Prostate gland (tissue), 2 donors: ENCODE results near the gene ZNF334.

Experiments used
- POLR2A ChIP-seq: fragments of 450-650 bp; IDR thresholded peaks from one replicate; pipeline ENCODE4 v1.6.1; 2016; ENCODE audit warnings: antibody characterized with exemption, mild to moderate bottlenecking
- POLR2AphosphoS5 ChIP-seq: sonication (generic); formaldehyde crosslinking; IDR thresholded peaks from one replicate; pipeline ENCODE4 v1.6.1; 2017; ENCODE audit warnings: antibody characterized with exemption
- TF ChIP-seq, protein P1 (sequence below), 4 experiments: fragments of 200-600 bp in 2 of 4; fragments of 450-650 bp in 2 of 4; sonication (generic) in 2 of 4; IDR thresholded peaks; 1 replicate in 3 of 4; 2 replicates in 1 of 4; pipeline ENCODE4 v1.5.1; 2016 to 2019; ENCODE audit warnings: antibody characterized with exemption in 4 of 4, mild to moderate bottlenecking in 2 of 4, moderate library complexity in 2 of 4

DNA sequence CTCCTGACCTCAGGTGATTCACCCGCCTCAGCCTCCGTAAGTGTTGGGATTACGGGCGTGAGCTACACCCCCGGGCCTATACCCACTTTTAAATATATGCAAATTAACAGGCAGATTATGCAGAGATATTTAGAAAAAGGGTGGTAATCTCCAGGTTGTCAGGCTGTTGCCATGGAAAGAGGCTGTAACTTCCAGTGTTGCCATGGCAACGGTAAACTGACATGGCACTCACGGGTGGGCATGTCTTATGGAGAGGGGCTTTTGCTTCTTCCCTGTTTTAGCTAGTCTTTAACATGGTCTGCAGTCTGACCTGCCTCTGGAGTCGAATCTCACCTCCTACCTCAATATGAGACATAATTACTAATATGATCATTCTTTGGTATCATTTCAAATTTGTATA is 44.9 kb downstream of the ZNF334 start:
- TF ChIP-seq, protein P1, sequence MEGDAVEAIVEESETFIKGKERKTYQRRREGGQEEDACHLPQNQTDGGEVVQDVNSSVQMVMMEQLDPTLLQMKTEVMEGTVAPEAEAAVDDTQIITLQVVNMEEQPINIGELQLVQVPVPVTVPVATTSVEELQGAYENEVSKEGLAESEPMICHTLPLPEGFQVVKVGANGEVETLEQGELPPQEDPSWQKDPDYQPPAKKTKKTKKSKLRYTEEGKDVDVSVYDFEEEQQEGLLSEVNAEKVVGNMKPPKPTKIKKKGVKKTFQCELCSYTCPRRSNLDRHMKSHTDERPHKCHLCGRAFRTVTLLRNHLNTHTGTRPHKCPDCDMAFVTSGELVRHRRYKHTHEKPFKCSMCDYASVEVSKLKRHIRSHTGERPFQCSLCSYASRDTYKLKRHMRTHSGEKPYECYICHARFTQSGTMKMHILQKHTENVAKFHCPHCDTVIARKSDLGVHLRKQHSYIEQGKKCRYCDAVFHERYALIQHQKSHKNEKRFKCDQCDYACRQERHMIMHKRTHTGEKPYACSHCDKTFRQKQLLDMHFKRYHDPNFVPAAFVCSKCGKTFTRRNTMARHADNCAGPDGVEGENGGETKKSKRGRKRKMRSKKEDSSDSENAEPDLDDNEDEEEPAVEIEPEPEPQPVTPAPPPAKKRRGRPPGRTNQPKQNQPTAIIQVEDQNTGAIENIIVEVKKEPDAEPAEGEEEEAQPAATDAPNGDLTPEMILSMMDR (IDR thresholded peaks at IDR 0.05) = no peak
- TF ChIP-seq POLR2A (no peak), POLR2AphosphoS5 (no peak)
